ENCODE data around the gene MPZL3.
A peak's percentile ranks its signal among the peaks of the same experiment; 100 is the strongest.

Gene MPZL3

GRCh38 chr11:118200901-118201680 lies 51.1 kb downstream of the MPZL3 start:
- Histone ChIP-seq H2BK120ac (ENCODE audit: low read depth, low read length) (no peak overlapping the region), H2BK12ac (ENCODE audit: low read length in 2 of 2) (no peak overlapping the region), H2AFZ (ENCODE audit: low read depth, low read length) (no peak overlapping the region), H4K91ac (ENCODE audit: low read length) (no peak overlapping the region), H3K23ac (ENCODE audit: low read length in 2 of 2) (no peak overlapping the region), H3K36me3 (ENCODE audit: control insufficient read depth in 1 of 2, insufficient read depth in 2 of 2, low read depth in 1 of 2, low read length in 2 of 2) (no peaks in the 10 kb centered on the region), H3K18ac (ENCODE audit: low read depth in 1 of 2, low read length in 2 of 2) (no peak overlapping the region), H3K27me3 (ENCODE audit: control insufficient read depth in 1 of 2, insufficient read depth in 1 of 2, low read length in 2 of 2) (peaks cover 44 to 46% of the 10 kb centered on the region in 2 experiments), H2BK15ac (ENCODE audit: low read depth, poor library complexity, severe bottlenecking) (no peak overlapping the region), H3K4me1 (ENCODE audit: control insufficient read depth, insufficient read depth, low read depth, low read length) (no peaks in the 10 kb centered on the region), H2AK5ac (ENCODE audit: low read length, severe bottlenecking) (no peak overlapping the region), H2BK5ac (ENCODE audit: low read depth, low read length, poor library complexity, severe bottlenecking) (no peak overlapping the region), H4K8ac (ENCODE audit: low read length) (no peak overlapping the region), H3K27ac (ENCODE audit: low read length, poor library complexity, severe bottlenecking) (no peak overlapping the region), H3K14ac (ENCODE audit: low read length in 2 of 2) (no peak overlapping the region), H3K79me1 (replicated peaks; ENCODE audit: low read length, poor library complexity, severe bottlenecking) (no peaks in the 10 kb centered on the region), H3K4ac (ENCODE audit: low read depth in 1 of 2, low read length in 2 of 2) (no peak overlapping the region), H3K9ac (ENCODE audit: low read length) (no peak overlapping the region), H3K4me2 (ENCODE audit: low read length, poor library complexity, severe bottlenecking) (no peak overlapping the region), H3K9me3 (ENCODE audit: control insufficient read depth, low read length) (no peaks in the 10 kb centered on the region), H3K4me3 (ENCODE audit: insufficient read depth in 1 of 2, low read depth in 1 of 2, low read length in 2 of 2) (no peak overlapping the region)
- 80% methylated on average over 8 of the region's 9 CpGs for WGBS
- DNase-seq: no peak

GRCh38 chr11:118200497-118200896 lies 51.7 kb downstream of the MPZL3 start:
- H2BK12ac ChIP-seq (ENCODE audit: low read length in 2 of 2): no peak overlapping the region
- H3K27ac ChIP-seq (ENCODE audit: low read length, poor library complexity, severe bottlenecking): no peak overlapping the region
- no peaks in the 10 kb centered on the region for H3K36me3 ChIP-seq (ENCODE audit: control insufficient read depth in 1 of 2, insufficient read depth in 2 of 2, low read depth in 1 of 2, low read length in 2 of 2)
- H4K8ac ChIP-seq (ENCODE audit: low read length): no peak overlapping the region
- no peak overlapping the region for H3K23ac ChIP-seq (ENCODE audit: low read length in 2 of 2)
- no peak overlapping the region for H3K4me3 ChIP-seq (ENCODE audit: insufficient read depth in 1 of 2, low read depth in 1 of 2, low read length in 2 of 2)
- WGBS: 83% methylated on average over 1 of the region's 5 CpGs
- H2AK5ac ChIP-seq (ENCODE audit: low read length, severe bottlenecking): no peak overlapping the region
- no peak overlapping the region for H3K9ac ChIP-seq (ENCODE audit: low read length)
- H3K18ac ChIP-seq (ENCODE audit: low read depth in 1 of 2, low read length in 2 of 2): no peak overlapping the region
- H4K91ac ChIP-seq (ENCODE audit: low read length): no peak overlapping the region
- no peak overlapping the region for H3K4me2 ChIP-seq (ENCODE audit: low read length, poor library complexity, severe bottlenecking)
- H3K4ac ChIP-seq (ENCODE audit: low read depth in 1 of 2, low read length in 2 of 2): no peak overlapping the region
- no peak overlapping the region for H3K14ac ChIP-seq (ENCODE audit: low read length in 2 of 2)
- H2BK5ac ChIP-seq (ENCODE audit: low read depth, low read length, poor library complexity, severe bottlenecking): no peak overlapping the region
- DNase-seq: no peak
- no peaks in the 10 kb centered on the region for H3K79me1 ChIP-seq (replicated peaks; ENCODE audit: low read length, poor library complexity, severe bottlenecking)
- no peak overlapping the region for H2BK15ac ChIP-seq (ENCODE audit: low read depth, poor library complexity, severe bottlenecking)
- no peaks in the 10 kb centered on the region for H3K9me3 ChIP-seq (ENCODE audit: control insufficient read depth, low read length)
- no peak overlapping the region for H2AFZ ChIP-seq (ENCODE audit: low read depth, low read length)
- H3K4me1 ChIP-seq (ENCODE audit: control insufficient read depth, insufficient read depth, low read depth, low read length): no peaks in the 10 kb centered on the region
- no peak overlapping the region for H2BK120ac ChIP-seq (ENCODE audit: low read depth, low read length)
- peaks cover 39 to 40% of the 10 kb centered on the region in 2 experiments for H3K27me3 ChIP-seq (ENCODE audit: control insufficient read depth in 1 of 2, insufficient read depth in 1 of 2, low read length in 2 of 2)

- Histone ChIP-seq H2BK12ac (ENCODE audit: low read length in 2 of 2) (no peak overlapping the region), H3K79me1 (replicated peaks; ENCODE audit: low read length, poor library complexity, severe bottlenecking) (no peaks in the 10 kb centered on the region), H2BK15ac (ENCODE audit: low read depth, poor library complexity, severe bottlenecking) (no peak overlapping the region), H3K23ac (ENCODE audit: low read length in 2 of 2) (no peak overlapping the region), H2BK120ac (ENCODE audit: low read depth, low read length) (no peak overlapping the region), H2AFZ (ENCODE audit: low read depth, low read length) (no peak overlapping the region), H3K27ac (ENCODE audit: low read length, poor library complexity, severe bottlenecking) (no peak overlapping the region), H3K9ac (ENCODE audit: low read length) (no peak overlapping the region), H3K27me3 (ENCODE audit: control insufficient read depth in 1 of 2, insufficient read depth in 1 of 2, low read length in 2 of 2) (peaks cover 28% of the 10 kb centered on the region in 2 experiments), H3K4ac (ENCODE audit: low read depth in 1 of 2, low read length in 2 of 2) (no peak overlapping the region), H3K18ac (ENCODE audit: low read depth in 1 of 2, low read length in 2 of 2) (no peak overlapping the region), H3K4me3 (ENCODE audit: insufficient read depth in 1 of 2, low read depth in 1 of 2, low read length in 2 of 2) (no peak overlapping the region), H4K91ac (ENCODE audit: low read length) (no peak overlapping the region), H3K4me2 (ENCODE audit: low read length, poor library complexity, severe bottlenecking) (no peak overlapping the region), H3K36me3 (ENCODE audit: control insufficient read depth in 1 of 2, insufficient read depth in 2 of 2, low read depth in 1 of 2, low read length in 2 of 2) (no peaks in the 10 kb centered on the region), H3K4me1 (ENCODE audit: control insufficient read depth, insufficient read depth, low read depth, low read length) (peaks cover 6% of the 10 kb centered on the region), H3K9me3 (ENCODE audit: control insufficient read depth, low read length) (no peaks in the 10 kb centered on the region), H2BK5ac (ENCODE audit: low read depth, low read length, poor library complexity, severe bottlenecking) (no peak overlapping the region), H4K8ac (ENCODE audit: low read length) (no peak overlapping the region), H2AK5ac (ENCODE audit: low read length, severe bottlenecking) (no peak overlapping the region), H3K14ac (ENCODE audit: low read length in 2 of 2) (no peak overlapping the region)
- WGBS: 81% methylated on average over 6 of the region's 6 CpGs
- DNase-seq: no peak
These were observed 53.0 kb downstream of the MPZL3 start for GRCh38 chr11:118199135-118199534.

GRCh38 chr11:118198370-118198769 lies 53.8 kb downstream of the MPZL3 start:
- H3K18ac ChIP-seq (ENCODE audit: low read depth in 1 of 2, low read length in 2 of 2): no peak overlapping the region
- no peaks in the 10 kb centered on the region for H3K79me1 ChIP-seq (replicated peaks; ENCODE audit: low read length, poor library complexity, severe bottlenecking)
- H2BK120ac ChIP-seq (ENCODE audit: low read depth, low read length): no peak overlapping the region
- H3K27me3 ChIP-seq (ENCODE audit: control insufficient read depth in 1 of 2, insufficient read depth in 1 of 2, low read length in 2 of 2): peaks cover 21 to 24% of the 10 kb centered on the region in 2 experiments
- no peak overlapping the region for H3K23ac ChIP-seq (ENCODE audit: low read length in 2 of 2)
- H3K9me3 ChIP-seq (ENCODE audit: control insufficient read depth, low read length): no peaks in the 10 kb centered on the region
- H3K14ac ChIP-seq (ENCODE audit: low read length in 2 of 2): no peak overlapping the region
- H2BK15ac ChIP-seq (ENCODE audit: low read depth, poor library complexity, severe bottlenecking): no peak overlapping the region
- peak overlapping the region in 1 of 2 experiments; percentile 22 for H3K4me3 ChIP-seq (ENCODE audit: insufficient read depth in 1 of 2, low read depth in 1 of 2, low read length in 2 of 2)
- no peak overlapping the region for H3K4ac ChIP-seq (ENCODE audit: low read depth in 1 of 2, low read length in 2 of 2)
- 5% methylated on average over 6 of the region's 9 CpGs for WGBS
- no peak overlapping the region for H4K8ac ChIP-seq (ENCODE audit: low read length)
- peak; percentile 55 for DNase-seq
- peak overlapping the region; percentile 53 for H3K4me2 ChIP-seq (ENCODE audit: low read length, poor library complexity, severe bottlenecking)
- H3K9ac ChIP-seq (ENCODE audit: low read length): peak overlapping the region; percentile 72
- H2BK5ac ChIP-seq (ENCODE audit: low read depth, low read length, poor library complexity, severe bottlenecking): no peak overlapping the region
- no peak overlapping the region for H2AFZ ChIP-seq (ENCODE audit: low read depth, low read length)
- no peaks in the 10 kb centered on the region for H3K36me3 ChIP-seq (ENCODE audit: control insufficient read depth in 1 of 2, insufficient read depth in 2 of 2, low read depth in 1 of 2, low read length in 2 of 2)
- H2AK5ac ChIP-seq (ENCODE audit: low read length, severe bottlenecking): no peak overlapping the region
- no peak overlapping the region for H2BK12ac ChIP-seq (ENCODE audit: low read length in 2 of 2)
- no peak overlapping the region for H3K27ac ChIP-seq (ENCODE audit: low read length, poor library complexity, severe bottlenecking)
- no peak overlapping the region for H4K91ac ChIP-seq (ENCODE audit: low read length)
- peaks cover 6% of the 10 kb centered on the region for H3K4me1 ChIP-seq (ENCODE audit: control insufficient read depth, insufficient read depth, low read depth, low read length)

All from mesenchymal stem cell (in vitro differentiated cells and primary cell).